Loucy (cell line): Measurements from ENCODE around the gene DNAH6.

ENCODE experiments used
- EZH2phosphoT487 ChIP-seq: fragments of 200-600 bp; IDR thresholded peaks from 2 replicates; pipeline ENCODE4 v1.6.1; 2018; ENCODE audit warnings: antibody characterized with exemption, mild to moderate bottlenecking, moderate library complexity, borderline replicate concordance
- TF ChIP-seq, protein P1 (sequence below): fragments of 200-600 bp; sonication (generic); conservative IDR thresholded peaks from 2 replicates; pipeline ENCODE4 v1.5.1; 2014; ENCODE audit warnings: mild to moderate bottlenecking, antibody characterized with exemption, low read length

DNA sequence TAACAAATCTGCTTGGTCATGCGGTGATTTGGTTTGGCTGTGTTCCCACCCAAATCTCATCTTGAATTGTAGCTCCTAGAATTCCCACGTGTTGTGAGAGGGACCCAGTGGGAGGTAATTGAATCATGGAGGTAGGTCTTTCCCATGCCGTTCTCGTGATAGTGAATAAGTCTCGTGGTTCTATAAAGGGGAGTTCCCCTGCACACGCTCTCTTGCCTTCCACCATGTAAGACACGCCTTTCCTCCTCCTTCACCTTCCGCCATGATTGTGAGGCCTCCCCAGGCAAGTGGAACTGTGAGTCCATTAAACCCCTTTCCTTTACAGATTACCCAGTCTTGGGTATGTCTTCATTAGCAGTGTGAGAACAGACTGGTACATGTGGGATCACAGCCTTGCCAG, 327.8 kb downstream of the DNAH6 start:
- TF ChIP-seq, protein P1, sequence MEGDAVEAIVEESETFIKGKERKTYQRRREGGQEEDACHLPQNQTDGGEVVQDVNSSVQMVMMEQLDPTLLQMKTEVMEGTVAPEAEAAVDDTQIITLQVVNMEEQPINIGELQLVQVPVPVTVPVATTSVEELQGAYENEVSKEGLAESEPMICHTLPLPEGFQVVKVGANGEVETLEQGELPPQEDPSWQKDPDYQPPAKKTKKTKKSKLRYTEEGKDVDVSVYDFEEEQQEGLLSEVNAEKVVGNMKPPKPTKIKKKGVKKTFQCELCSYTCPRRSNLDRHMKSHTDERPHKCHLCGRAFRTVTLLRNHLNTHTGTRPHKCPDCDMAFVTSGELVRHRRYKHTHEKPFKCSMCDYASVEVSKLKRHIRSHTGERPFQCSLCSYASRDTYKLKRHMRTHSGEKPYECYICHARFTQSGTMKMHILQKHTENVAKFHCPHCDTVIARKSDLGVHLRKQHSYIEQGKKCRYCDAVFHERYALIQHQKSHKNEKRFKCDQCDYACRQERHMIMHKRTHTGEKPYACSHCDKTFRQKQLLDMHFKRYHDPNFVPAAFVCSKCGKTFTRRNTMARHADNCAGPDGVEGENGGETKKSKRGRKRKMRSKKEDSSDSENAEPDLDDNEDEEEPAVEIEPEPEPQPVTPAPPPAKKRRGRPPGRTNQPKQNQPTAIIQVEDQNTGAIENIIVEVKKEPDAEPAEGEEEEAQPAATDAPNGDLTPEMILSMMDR: no peak
- no peak for TF ChIP-seq EZH2phosphoT487
